Uterus (tissue), 2 donors: ENCODE data around the gene RPL36.

Source experiments
- POLR2A ChIP-seq, 2 donors: fragments of 450-650 bp; IDR thresholded peaks; one replicate each; pipeline ENCODE4 v1.6.1; 2016; ENCODE audit warnings: antibody characterized with exemption in 2 of 2, mild to moderate bottlenecking in 1 of 2, moderate library complexity in 1 of 2
- TF ChIP-seq, protein P1 (sequence below), 4 experiments: fragments of 200-600 bp in 2 of 4; fragments of 450-650 bp in 2 of 4; sonication (generic) in 2 of 4; IDR thresholded peaks; one replicate each; pipeline ENCODE4 v1.5.1; 2016 to 2019; ENCODE audit warnings: antibody characterized with exemption in 4 of 4, mild to moderate bottlenecking in 2 of 4, moderate library complexity in 1 of 4

DNA sequence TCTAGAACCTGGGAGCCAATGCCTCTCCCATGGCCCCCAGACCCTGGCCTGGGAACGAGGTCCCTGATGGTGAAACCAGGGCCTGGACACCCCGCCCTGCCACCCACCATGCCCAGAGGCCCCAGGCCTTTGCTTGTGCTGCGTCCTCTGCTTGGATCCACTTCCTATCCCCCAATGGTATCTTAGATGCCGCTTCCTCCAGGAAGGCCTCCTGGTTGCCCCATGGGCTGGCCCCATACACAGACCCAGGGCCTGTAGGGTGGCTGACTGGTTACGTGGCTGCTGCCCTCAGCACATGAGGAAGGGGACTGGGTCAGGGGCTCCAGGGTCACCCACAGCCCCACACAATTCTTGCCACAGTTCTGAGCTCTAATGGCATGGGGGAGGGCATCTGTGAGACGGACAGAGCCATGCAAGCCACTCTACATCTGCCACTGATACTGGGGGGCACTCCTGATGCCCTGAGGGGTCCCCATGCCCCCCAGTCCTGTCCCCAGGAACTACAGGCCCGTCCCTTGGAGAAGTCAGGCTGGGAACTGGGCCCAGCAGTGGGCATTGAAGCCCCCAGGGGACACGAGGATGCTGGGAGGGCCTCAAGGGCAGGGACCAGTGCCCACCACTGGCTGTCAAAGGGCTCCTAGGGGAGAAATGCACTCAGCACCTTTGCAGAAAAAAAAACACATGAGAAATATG lies 5.0 kb downstream of the RPL36 start:
- TF ChIP-seq, protein P1, sequence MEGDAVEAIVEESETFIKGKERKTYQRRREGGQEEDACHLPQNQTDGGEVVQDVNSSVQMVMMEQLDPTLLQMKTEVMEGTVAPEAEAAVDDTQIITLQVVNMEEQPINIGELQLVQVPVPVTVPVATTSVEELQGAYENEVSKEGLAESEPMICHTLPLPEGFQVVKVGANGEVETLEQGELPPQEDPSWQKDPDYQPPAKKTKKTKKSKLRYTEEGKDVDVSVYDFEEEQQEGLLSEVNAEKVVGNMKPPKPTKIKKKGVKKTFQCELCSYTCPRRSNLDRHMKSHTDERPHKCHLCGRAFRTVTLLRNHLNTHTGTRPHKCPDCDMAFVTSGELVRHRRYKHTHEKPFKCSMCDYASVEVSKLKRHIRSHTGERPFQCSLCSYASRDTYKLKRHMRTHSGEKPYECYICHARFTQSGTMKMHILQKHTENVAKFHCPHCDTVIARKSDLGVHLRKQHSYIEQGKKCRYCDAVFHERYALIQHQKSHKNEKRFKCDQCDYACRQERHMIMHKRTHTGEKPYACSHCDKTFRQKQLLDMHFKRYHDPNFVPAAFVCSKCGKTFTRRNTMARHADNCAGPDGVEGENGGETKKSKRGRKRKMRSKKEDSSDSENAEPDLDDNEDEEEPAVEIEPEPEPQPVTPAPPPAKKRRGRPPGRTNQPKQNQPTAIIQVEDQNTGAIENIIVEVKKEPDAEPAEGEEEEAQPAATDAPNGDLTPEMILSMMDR (IDR thresholded peaks at IDR 0.05): no peak
- TF ChIP-seq POLR2A (IDR thresholded peaks at IDR 0.05): no peak
